Upper lobe of right lung (tissue), 1 donor: Measurements from ENCODE around the gene PFKFB1. TPM values are rescaled to one million over a fixed set of nuclear protein-coding genes. Genes with fewer than 3 reads are reported as not detected.
A peak's percentile ranks its signal among the peaks of the same experiment; 100 is the strongest.

Experiments used
- ATAC-seq: fragments of 200-7000 bp; cut with Tn5 transposase; one replicate; pipeline ENCODE4 v1.9.1; 2020; ENCODE audit warnings: mild to moderate bottlenecking, moderate library complexity
- DNase-seq: peaks from one replicate; pipeline ENCODE4 v3.0.0-alpha.2; 2020
- H3K27ac ChIP-seq: fragments of 200-600 bp; one replicate; pipeline ENCODE4 v1.8.0; 2022
- H3K27me3 ChIP-seq: fragments of 200-600 bp; one replicate; pipeline ENCODE4 v1.8.0; 2022; ENCODE audit warnings: mild to moderate bottlenecking
- H3K36me3 ChIP-seq: fragments of 200-600 bp; one replicate; pipeline ENCODE4 v1.8.0; 2022
- H3K4me1 ChIP-seq: fragments of 200-600 bp; one replicate; pipeline ENCODE4 v1.8.0; 2022
- H3K4me3 ChIP-seq: fragments of 200-600 bp; one replicate; pipeline ENCODE4 v1.8.0; 2022; ENCODE audit warnings: mild to moderate bottlenecking
- H3K9me3 ChIP-seq: fragments of 200-600 bp; one replicate; pipeline ENCODE4 v1.8.0; 2022
- CTCF ChIP-seq: fragments of 200-600 bp; IDR thresholded peaks from one replicate; pipeline ENCODE4 v1.8.0; 2022; ENCODE audit warnings: antibody characterized with exemption
- intact Hi-C: fragments of 100-400 bp; cut with DNase I; formaldehyde crosslinking; loops from one replicate; pipeline ENCODE4 v1.11.0; 2022
- total RNA-seq: library from RNA; stranded (reverse); fragmentation: NEBNext Ultra II Directional; extraction: Animal tissue kit (Norgen Biotek cat#: 25700); gene quantifications from one replicate; pipeline ENCODE4 v1.2.1, GENCODE V29; 2021
- donor health status: DM: no; HTN: yes; CAD: no; lungs with severe emphysema.

The PFKFB1 gene
- total RNA-seq, 1 donor from 2014 or later, result not detected

DNA sequence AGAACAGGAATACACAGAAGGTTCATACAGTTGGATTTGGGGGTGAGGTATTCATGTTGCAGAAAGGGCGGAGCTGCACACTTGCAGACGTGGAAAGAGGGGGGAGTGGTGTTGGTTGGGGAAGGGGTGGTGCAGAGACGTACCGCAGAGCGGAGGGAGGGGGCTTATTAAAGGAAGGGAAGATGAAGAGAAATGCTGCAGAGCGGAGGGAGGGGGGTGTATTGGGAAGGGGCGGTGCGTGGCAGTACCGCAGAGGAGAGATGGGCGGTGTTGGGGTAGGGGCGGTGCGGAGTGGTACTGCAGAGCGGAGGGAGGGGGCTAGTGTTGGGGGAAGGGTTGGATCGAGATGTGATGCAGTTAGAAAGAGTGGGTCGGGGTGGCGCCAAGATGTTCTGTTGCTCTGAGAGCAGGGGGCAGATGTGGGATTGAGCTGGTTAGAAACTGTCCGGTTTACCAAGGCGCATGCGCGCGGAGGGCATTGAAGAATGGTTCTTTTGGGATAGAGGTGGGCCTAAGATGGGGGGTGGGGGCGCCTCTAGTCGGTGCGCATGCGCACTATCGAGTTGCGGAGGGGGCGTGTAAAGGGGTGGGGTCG is 72.5 kb downstream of the PFKFB1 start:
- Histone ChIP-seq H3K27me3 (no peaks in the 10 kb centered on the region), H3K9me3 (no peaks in the 10 kb centered on the region), H3K4me3 (peak overlapping the region; percentile 48), H3K36me3 (no peaks in the 10 kb centered on the region), H3K4me1 (no peaks in the 10 kb centered on the region), H3K27ac (no peak overlapping the region)
- DNase-seq (peak; percentile 66), ATAC-seq (peak; percentile 27)
- intact Hi-C loops, result no loop called here
- TF ChIP-seq CTCF, result no peak

GRCh38 chrX:54920610-54921426 is 73.2 kb downstream of the PFKFB1 start, which contains the start of gene TRO:
Gene TRO (plus strand): TSS chrX:54920824. CDS start chrX:54922247, 1,423 bp downstream.
- no peak for TF ChIP-seq CTCF
- no peaks in the 10 kb centered on the region for H3K4me1 ChIP-seq
- intact Hi-C loops, result no loop called here
- no peak within 1 kb of the TSS for H3K27ac ChIP-seq
- H3K36me3 ChIP-seq, result no peaks in the 10 kb centered on the region
- no peak for ATAC-seq
- peak within 1 kb of the TSS; percentile 48 for H3K4me3 ChIP-seq
- H3K9me3 ChIP-seq, result no peaks in the 10 kb centered on the region
- no peak for DNase-seq
- H3K27me3 ChIP-seq, result no peaks in the 10 kb centered on the region

DNA sequence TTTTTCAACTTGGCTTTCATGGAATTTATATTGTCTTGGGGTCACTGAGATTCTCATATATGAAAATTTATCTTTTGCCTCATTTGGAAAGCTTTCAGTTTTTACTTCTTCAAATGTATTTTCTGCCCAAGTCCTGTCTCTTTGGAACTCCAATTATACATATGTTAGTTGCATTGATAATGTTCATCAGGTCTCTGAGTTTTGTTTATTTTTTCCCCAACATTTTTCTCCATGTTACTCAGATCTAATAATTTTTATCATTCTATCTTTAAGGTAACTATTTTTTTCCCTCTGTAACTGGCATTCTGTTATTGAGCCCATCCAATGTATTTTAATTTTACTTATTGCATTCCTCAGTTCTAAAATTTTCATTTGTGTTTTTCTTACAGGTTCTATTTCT is 84.0 kb downstream of the PFKFB1 start:
- DNase-seq, result no peak
- intact Hi-C loops, result no loop called here
- Histone ChIP-seq H3K4me1 (no peaks in the 10 kb centered on the region), H3K4me3 (no peak overlapping the region), H3K36me3 (no peaks in the 10 kb centered on the region), H3K9me3 (no peaks in the 10 kb centered on the region), H3K27me3 (no peaks in the 10 kb centered on the region), H3K27ac (no peak overlapping the region)
- no peak for TF ChIP-seq CTCF
- no peak for ATAC-seq

GRCh38 chrX:54894159-54894558 is 99.8 kb downstream of the PFKFB1 start:
- intact Hi-C loops, result no loop called here
- Histone ChIP-seq H3K4me1 (no peaks in the 10 kb centered on the region), H3K9me3 (no peaks in the 10 kb centered on the region), H3K4me3 (no peak overlapping the region), H3K27ac (no peak overlapping the region), H3K36me3 (no peaks in the 10 kb centered on the region), H3K27me3 (no peaks in the 10 kb centered on the region)
- DNase-seq, result no peak
- no peak for TF ChIP-seq CTCF
- ATAC-seq, result no peak

DNA sequence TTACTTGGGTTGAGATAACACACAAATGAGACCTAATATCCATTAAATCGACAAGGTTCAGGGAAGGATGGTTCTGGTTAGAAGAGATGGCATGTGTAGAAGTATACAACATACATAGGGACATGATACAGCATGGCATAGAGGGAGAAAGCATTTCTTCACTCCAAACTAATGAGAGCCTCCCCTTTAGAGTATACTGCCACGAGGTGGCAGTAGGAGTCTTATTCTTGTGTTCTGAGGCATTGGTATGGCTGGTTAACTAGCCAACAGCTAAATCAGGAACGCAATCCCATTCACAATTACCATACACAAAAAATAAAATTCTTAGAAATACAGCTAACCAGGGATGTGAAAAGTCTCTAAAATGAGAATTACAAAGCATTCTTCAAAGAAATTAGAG is 102.4 kb downstream of the PFKFB1 start:
- Histone ChIP-seq H3K4me1 (no peaks in the 10 kb centered on the region), H3K27ac (no peak overlapping the region), H3K36me3 (no peaks in the 10 kb centered on the region), H3K27me3 (no peaks in the 10 kb centered on the region), H3K4me3 (no peak overlapping the region), H3K9me3 (no peaks in the 10 kb centered on the region)
- intact Hi-C loops, result no loop called here
- TF ChIP-seq CTCF, result peak; percentile 47
- no peak for DNase-seq
- ATAC-seq, result peak; percentile 68
